Breast epithelium (tissue), 4 donors: ENCODE results near the gene DACH2. TPM values are rescaled to one million over a fixed set of nuclear protein-coding genes. Genes with fewer than 3 reads are reported as not detected.

Experiments used
- DNase-seq, 2 donors: peaks; one replicate each; pipeline ENCODE4 v3.0.0-alpha.2; 2019; ENCODE audit warnings: low spot score in 2 of 2
- H3K27ac ChIP-seq, 2 donors: fragments of 200-600 bp; sonication (generic) in 1 of 2; one replicate each; pipeline ENCODE4 v1.5.1; 2016 to 2019; ENCODE audit warnings: mild to moderate bottlenecking in 1 of 2
- H3K27me3 ChIP-seq, 2 donors: fragments of 200-600 bp; sonication (generic) in 1 of 2; one replicate each; pipeline versions ENCODE4 v1.5.1 to v1.6.0; 2017 to 2019; ENCODE audit warnings: control low read depth in 1 of 2, mild to moderate bottlenecking in 1 of 2
- H3K36me3 ChIP-seq: fragments of 200-600 bp; one replicate; pipeline ENCODE4 v1.5.1; 2019
- H3K4me1 ChIP-seq, 2 donors: fragments of 200-600 bp; sonication (generic); one replicate each; pipeline ENCODE4 v1.5.1; 2016 to 2019; ENCODE audit warnings: control low read depth in 1 of 2
- H3K4me3 ChIP-seq, 3 donors: fragments of 200-600 bp; sonication (generic); 1 replicate in 2 of 3; 2 replicates in 1 of 3; pipeline ENCODE4 v1.5.1; 2016 to 2019; ENCODE audit warnings: mild to moderate bottlenecking in 3 of 3, moderate library complexity in 2 of 3
- H3K9me3 ChIP-seq, 2 donors: fragments of 200-600 bp; sonication (generic) in 1 of 2; one replicate each; pipeline ENCODE4 v1.5.1; 2016 to 2019; ENCODE audit warnings: control low read depth in 1 of 2
- POLR2A ChIP-seq: fragments of 450-650 bp; IDR thresholded peaks from one replicate; pipeline ENCODE4 v1.6.1; 2016; ENCODE audit warnings: antibody characterized with exemption, mild to moderate bottlenecking, moderate library complexity
- POLR2AphosphoS5 ChIP-seq, 3 donors: sonication (generic); formaldehyde crosslinking; IDR thresholded peaks; one replicate each; pipeline ENCODE4 v1.6.1; 2017; ENCODE audit warnings: antibody characterized with exemption in 3 of 3
- intact Hi-C: fragments of 100-400 bp; cut with DNase I; formaldehyde crosslinking; loops from one replicate; pipeline ENCODE4 v1.15.1; 2023; ENCODE audit warnings: low total_unique reads
- total RNA-seq, 3 donors: library from RNA; depleted of rRNA; stranded (reverse); fragments of >200 nt; gene quantifications; one replicate each; pipeline ENCODE4 v1.1.0, GENCODE V29; 2016
- TF ChIP-seq, protein P1 (sequence below), 3 donors: fragments of 450-650 bp; IDR thresholded peaks; one replicate each; pipeline ENCODE4 v1.5.1; 2016 to 2017; ENCODE audit warnings: antibody characterized with exemption in 3 of 3, mild to moderate bottlenecking in 3 of 3, moderate library complexity in 3 of 3

DACH2 gene
- total RNA-seq, 3 donors from 2014 or later = 0.29 TPM; not detected in 2

DNA sequence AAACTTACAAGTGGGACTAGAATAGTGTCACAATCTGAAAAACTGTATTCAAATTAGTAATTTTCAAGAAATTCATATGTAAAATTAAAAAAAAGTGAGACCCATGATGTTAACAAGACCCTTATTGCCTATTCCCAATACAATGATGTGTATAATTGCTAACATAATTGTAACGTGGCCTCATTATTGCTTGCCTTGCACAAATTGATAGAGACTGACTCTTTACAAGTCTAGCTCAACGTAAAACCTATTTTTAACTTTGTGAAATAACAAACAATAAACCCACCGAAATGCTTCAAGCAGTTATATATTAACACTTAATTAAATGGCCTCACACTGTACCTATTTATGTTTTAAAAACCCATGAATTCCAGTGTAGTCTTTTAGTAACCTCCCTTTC, 312.5 kb downstream of the DACH2 start:
- H3K27ac ChIP-seq = no peak overlapping the region
- H3K4me1 ChIP-seq = no peaks in the 10 kb centered on the region
- H3K9me3 ChIP-seq = no peaks in the 10 kb centered on the region
- peaks cover 0 to 11% of the 10 kb centered on the region in 2 donors for H3K27me3 ChIP-seq
- DNase-seq = no peak
- no peak overlapping the region for H3K4me3 ChIP-seq
- no peaks in the 10 kb centered on the region for H3K36me3 ChIP-seq
- intact Hi-C loops = no loop called here
- TF ChIP-seq POLR2AphosphoS5 (IDR thresholded peaks at IDR 0.05) (no peak), POLR2A (no peak)
- TF ChIP-seq, protein P1, sequence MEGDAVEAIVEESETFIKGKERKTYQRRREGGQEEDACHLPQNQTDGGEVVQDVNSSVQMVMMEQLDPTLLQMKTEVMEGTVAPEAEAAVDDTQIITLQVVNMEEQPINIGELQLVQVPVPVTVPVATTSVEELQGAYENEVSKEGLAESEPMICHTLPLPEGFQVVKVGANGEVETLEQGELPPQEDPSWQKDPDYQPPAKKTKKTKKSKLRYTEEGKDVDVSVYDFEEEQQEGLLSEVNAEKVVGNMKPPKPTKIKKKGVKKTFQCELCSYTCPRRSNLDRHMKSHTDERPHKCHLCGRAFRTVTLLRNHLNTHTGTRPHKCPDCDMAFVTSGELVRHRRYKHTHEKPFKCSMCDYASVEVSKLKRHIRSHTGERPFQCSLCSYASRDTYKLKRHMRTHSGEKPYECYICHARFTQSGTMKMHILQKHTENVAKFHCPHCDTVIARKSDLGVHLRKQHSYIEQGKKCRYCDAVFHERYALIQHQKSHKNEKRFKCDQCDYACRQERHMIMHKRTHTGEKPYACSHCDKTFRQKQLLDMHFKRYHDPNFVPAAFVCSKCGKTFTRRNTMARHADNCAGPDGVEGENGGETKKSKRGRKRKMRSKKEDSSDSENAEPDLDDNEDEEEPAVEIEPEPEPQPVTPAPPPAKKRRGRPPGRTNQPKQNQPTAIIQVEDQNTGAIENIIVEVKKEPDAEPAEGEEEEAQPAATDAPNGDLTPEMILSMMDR (IDR thresholded peaks at IDR 0.05) = no peak

DNA sequence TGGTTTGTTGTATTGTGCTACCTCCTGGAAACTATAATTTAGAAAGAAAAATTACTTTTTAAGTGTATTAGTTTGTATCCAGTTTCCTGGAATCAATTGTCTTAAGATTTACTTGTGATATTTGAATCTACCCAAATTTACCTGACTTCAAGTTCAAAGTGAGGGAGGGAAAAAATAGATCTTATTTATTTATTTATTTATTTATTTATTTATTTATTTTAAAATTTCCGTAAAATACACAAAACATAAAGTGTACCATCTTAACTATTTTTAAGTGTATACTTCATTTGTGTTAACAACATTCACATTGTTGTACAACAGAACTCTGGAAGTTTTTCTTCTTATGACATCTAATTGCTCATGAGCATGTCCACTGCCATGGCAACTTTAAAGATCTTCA, 356.0 kb downstream of the DACH2 start:
- TF ChIP-seq, protein P1 (IDR thresholded peaks at IDR 0.05) = no peak
- TF ChIP-seq POLR2A (no peak), POLR2AphosphoS5 (IDR thresholded peaks at IDR 0.05) (no peak)
- no peak overlapping the region for H3K4me3 ChIP-seq
- no peak for DNase-seq
- H3K27ac ChIP-seq = no peak overlapping the region
- H3K36me3 ChIP-seq = no peaks in the 10 kb centered on the region
- peaks cover 0 to 25% of the 10 kb centered on the region in 2 donors for H3K27me3 ChIP-seq
- no peaks in the 10 kb centered on the region for H3K9me3 ChIP-seq
- H3K4me1 ChIP-seq = no peaks in the 10 kb centered on the region
- intact Hi-C loops = no loop called here

DNA sequence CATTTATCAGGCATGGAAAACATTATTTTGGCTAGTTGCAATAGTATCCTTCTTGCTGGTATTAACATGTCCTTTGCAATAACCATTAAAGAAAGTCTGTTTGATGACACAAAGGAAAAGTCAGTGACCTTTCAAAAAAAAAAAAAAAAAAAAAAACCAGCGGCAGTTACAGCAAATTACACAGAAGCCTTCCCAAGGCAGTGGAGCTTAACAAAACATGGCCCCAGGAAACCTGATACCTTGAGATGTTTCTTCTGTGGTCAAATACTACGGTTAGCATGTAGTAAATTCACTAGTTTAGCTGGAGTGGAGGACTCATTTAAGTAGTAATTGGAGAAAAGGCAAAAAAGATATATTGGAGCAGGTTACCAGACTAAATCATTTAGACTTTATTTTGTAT, 359.1 kb downstream of the DACH2 start:
- Histone ChIP-seq H3K4me3 (no peak overlapping the region), H3K27ac (no peak overlapping the region), H3K36me3 (no peaks in the 10 kb centered on the region), H3K9me3 (no peaks in the 10 kb centered on the region), H3K27me3 (peaks cover 0 to 23% of the 10 kb centered on the region in 2 donors), H3K4me1 (no peaks in the 10 kb centered on the region)
- intact Hi-C loops = loop anchor here (5.0 kb wide), 1 partner anchor 610 kb away; no protein-coding TSS in a partner anchor
- DNase-seq = no peak
- TF ChIP-seq, protein P1 (IDR thresholded peaks at IDR 0.05) = no peak
- TF ChIP-seq POLR2A (no peak), POLR2AphosphoS5 (IDR thresholded peaks at IDR 0.05) (no peak)

DNA sequence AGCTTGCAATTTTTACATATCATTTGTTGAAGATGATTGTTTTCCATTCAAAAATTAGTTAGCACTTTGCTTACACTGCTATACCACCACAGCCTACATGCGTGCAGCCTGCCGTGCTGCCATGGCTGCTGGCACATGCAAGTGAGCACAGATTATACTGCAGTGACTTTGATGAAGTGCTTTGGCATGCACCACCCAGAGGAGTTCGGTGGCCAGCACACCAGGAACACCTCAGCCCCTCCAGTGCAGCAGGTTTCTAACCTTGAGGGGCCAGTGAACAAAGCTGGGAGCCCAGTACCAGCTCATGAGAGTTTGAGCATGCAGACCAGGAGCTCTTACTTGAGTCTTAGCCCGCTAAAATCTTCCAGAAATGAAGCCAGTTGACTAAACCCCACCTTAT, 431.5 kb downstream of the DACH2 start:
- no peak for TF ChIP-seq POLR2A
- TF ChIP-seq, protein P1 (IDR thresholded peaks at IDR 0.05) = no peak
- TF ChIP-seq POLR2AphosphoS5 (IDR thresholded peaks at IDR 0.05) = no peak

DNA sequence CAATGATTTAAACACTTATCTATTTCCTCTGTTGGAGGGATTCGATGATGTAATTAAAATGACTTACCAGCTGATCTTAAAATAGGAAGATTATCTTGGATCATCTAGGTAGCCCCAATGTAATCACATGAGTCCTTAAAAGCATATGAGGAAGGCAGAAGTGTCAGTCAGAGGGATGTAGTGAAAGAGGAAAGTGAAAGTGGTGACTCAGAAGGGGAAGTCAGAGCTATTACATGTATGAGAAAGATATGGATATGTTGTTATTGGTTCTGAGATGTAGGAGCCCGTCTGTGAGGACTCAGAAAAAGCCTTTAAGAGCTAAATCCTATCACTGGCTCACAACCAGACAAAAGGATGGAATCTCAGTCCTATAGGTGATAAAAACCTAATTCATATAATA, 456.4 kb downstream of the DACH2 start:
- no peak for TF ChIP-seq POLR2A

More for the DNA sequence above, 431.5 kb downstream of the DACH2 start:
- intact Hi-C loops = no loop called here
- Histone ChIP-seq H3K4me1 (no peaks in the 10 kb centered on the region), H3K36me3 (no peaks in the 10 kb centered on the region), H3K27me3 (no peaks in the 10 kb centered on the region), H3K9me3 (no peaks in the 10 kb centered on the region), H3K27ac (no peak overlapping the region), H3K4me3 (no peak overlapping the region)
- DNase-seq = no peak

DNA sequence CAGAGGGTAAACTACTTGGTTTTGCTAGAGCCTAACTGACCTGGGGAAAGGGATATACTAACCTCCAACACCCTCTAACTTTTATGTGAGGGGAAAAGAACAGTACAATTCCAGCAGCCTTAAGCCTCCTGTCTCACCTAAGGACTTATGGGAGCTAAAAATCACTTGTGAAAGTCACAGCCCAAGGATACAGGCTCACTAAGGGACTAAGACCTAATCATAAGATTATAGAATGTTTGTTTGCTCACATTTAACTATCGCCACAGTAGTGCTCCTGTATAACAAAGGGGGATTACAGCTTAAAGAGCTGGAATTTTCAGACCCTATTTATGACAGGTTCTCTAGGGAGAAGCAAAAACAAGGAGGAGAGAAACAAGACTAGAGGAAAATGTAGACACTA, 548.7 kb downstream of the DACH2 start:
- TF ChIP-seq, protein P1 (IDR thresholded peaks at IDR 0.05) = no peak
- TF ChIP-seq POLR2AphosphoS5 (IDR thresholded peaks at IDR 0.05) = no peak
- no peak for TF ChIP-seq POLR2A
- intact Hi-C loops = no loop called here

More for the DNA sequence above, 456.4 kb downstream of the DACH2 start:
- Histone ChIP-seq H3K9me3 (peaks cover 0 to 18% of the 10 kb centered on the region in 2 donors), H3K4me3 (no peak overlapping the region), H3K27ac (no peak overlapping the region), H3K27me3 (peaks cover 0 to 3% of the 10 kb centered on the region in 2 donors), H3K36me3 (no peaks in the 10 kb centered on the region), H3K4me1 (no peaks in the 10 kb centered on the region)
- DNase-seq = no peak
- intact Hi-C loops = no loop called here

More for the DNA sequence above, 548.7 kb downstream of the DACH2 start:
- Histone ChIP-seq H3K9me3 (no peaks in the 10 kb centered on the region), H3K4me1 (no peaks in the 10 kb centered on the region), H3K27me3 (peaks cover 0 to 5% of the 10 kb centered on the region in 2 donors), H3K27ac (no peak overlapping the region), H3K36me3 (no peaks in the 10 kb centered on the region), H3K4me3 (no peak overlapping the region)
- no peak for DNase-seq
